Brain microvascular endothelial cell (primary cell): ENCODE results near the gene OOSP2.
"Not testable (repeated sequence)": the region's sequence is repeated elsewhere in the genome, so short reads cannot be mapped to it uniquely, and the experiment has no call there.

Experiments used
- DNase-seq: peaks from one replicate; pipeline ENCODE4 v3.0.0-alpha.2; 2020
- H3K27ac ChIP-seq: fragments of 250-450 bp; sonication (Bioruptor Pico); 2 replicates; pipeline ENCODE4 v1.5.1; 2020; ENCODE audit warnings: mild to moderate bottlenecking, moderate library complexity
- H3K27me3 ChIP-seq: fragments of 250-450 bp; sonication (Bioruptor Pico); replicated peaks from 2 replicates; pipeline ENCODE4 v1.5.1; 2020; ENCODE audit warnings: mild to moderate bottlenecking
- H3K36me3 ChIP-seq: fragments of 250-450 bp; sonication (Bioruptor Pico); replicated peaks from 2 replicates; pipeline ENCODE4 v1.5.1; 2020; ENCODE audit warnings: mild to moderate bottlenecking
- H3K4me3 ChIP-seq: 2 replicates; pipeline ENCODE4 v1.5.1; 2011; ENCODE audit warnings: low read depth, mild to moderate bottlenecking, control low read depth, low read length, moderate library complexity
- CTCF ChIP-seq: IDR thresholded peaks from 2 replicates; pipeline ENCODE4 v1.5.1; 2011; ENCODE audit warnings: low read depth, mild to moderate bottlenecking, moderate library complexity, low read length, control low read depth, inconsistent platforms; ENCODE audit errors: missing control alignments
- in situ Hi-C: cut with HindIII; loops from 2 replicates; pipeline ENCODE4 v1.10.0; 2017; ENCODE audit warnings: low sequenced_read_pairs, low pct_ligation_motif_present

The OOSP2 gene

DNA sequence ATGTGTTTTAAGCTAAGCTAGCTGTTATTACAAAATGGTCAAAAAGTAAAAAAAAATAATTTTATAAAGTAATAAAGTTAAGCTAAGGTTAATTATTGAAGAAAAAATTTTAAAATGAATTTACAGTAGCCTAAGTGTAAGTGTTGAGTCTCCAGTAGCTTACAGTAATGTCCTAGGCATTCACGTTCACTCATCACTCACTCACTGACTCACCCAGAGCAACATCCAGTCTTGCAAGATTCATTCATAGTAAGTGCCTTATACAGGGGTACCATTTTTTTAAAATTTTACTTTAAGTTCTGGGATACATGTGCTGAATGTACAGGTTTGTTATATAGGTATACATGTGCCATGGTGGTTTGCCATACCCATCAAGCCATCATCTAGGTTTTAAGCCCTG, 34.8 kb upstream of the OOSP2 start:
- Histone ChIP-seq H3K27ac (no peak overlapping the region), H3K4me3 (no peak overlapping the region), H3K27me3 (no peaks in the 10 kb centered on the region), H3K36me3 (no peaks in the 10 kb centered on the region)
- DNase-seq: peak; percentile 0
- no peak for TF ChIP-seq CTCF
- in situ Hi-C loops: no loop called here

DNA sequence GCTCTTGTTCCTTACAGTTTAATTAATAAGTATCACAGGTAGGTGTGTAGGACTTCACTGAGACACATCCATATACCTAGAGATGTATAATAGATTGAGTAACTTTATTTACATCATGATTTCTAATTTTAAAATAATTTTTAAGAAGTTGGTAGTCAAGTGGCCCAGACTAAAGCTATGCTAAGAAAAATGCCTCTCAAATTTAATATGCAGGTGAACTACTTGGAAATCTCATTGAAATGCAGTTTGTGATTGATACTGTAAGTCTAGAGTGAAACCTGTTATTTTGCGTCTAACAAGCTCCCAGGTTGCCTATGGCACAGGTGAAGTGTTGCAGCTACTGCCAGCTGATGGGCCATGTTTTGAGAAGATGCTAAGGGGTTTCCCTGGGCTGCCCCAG, 23.3 kb upstream of the OOSP2 start, which contains the start of gene OOSP4B:
Gene OOSP4B, plus strand, starts transcription at position 301 of the 400 bp plus-strand sequence.
- Histone ChIP-seq H3K4me3 (no peak within 1 kb of the TSS), H3K27me3 (no peaks in the 10 kb centered on the region), H3K27ac (no peak within 1 kb of the TSS), H3K36me3 (no peaks in the 10 kb centered on the region)
- TF ChIP-seq CTCF: no peak
- no peak for DNase-seq
- in situ Hi-C loops: no loop called here

GRCh38 chr11:60018058-60018457, 22.2 kb upstream of the OOSP2 start:
- H3K36me3 ChIP-seq: no peaks in the 10 kb centered on the region
- no peak for DNase-seq
- in situ Hi-C loops: no loop called here
- no peak overlapping the region for H3K27ac ChIP-seq
- TF ChIP-seq CTCF: no peak
- no peak overlapping the region for H3K4me3 ChIP-seq
- H3K27me3 ChIP-seq: no peaks in the 10 kb centered on the region

DNA sequence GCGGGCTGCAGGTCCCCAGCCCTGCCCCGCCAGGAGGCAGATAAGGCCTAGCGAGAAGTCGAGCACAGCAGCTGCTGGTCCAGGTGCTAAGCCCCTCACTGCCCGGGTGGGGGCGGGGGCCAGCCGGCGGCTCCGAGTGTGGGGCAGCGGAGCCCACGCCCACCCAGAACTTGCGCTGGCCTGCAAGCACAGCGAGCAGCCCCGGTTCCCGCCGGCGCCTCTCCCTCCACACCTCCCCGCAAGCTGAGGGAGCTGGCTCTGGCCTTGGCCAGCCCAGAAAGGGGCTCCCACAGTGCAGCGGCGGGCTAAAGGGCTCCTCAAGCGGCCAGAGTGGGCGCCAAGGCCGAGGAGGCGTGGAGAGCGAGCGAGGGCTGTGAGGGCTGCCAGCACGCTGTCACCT, 19.8 kb upstream of the OOSP2 start:
- H3K4me3 ChIP-seq, H3K27me3 ChIP-seq, in situ Hi-C loops, DNase-seq, H3K27ac ChIP-seq, H3K36me3 ChIP-seq: not testable (repeated sequence)

DNA sequence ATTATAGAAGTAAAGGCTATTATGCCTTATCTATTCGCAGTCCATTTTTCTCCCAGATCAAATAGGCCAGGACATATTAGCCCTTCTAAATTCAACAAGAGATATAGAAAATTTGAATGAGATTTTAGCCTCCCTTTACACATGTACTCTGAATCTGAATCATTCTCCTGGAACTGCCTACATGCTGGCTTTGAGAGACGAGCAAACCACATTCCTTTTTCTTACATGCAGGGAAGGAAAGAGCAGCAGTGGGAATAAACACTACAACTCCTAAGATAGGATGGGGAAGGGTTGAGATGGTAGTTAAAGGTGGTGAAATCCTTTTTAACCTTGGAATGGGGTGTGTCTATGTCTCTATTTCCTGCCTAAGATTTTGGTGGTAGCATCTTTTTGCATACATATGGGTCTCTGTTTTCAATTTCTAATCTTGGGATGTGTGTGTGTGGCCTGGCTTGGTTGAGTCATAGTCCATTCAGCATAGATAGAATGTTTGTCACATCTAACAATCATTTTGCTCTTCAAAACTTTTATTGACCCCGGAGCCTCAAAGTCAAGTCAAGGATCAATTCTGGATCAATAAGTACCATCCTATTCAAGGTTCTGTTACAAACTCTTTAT, 11.1 kb upstream of the OOSP2 start:
- no peaks in the 10 kb centered on the region for H3K36me3 ChIP-seq
- no peak for DNase-seq
- no peak overlapping the region for H3K27ac ChIP-seq
- in situ Hi-C loops: no loop called here
- H3K27me3 ChIP-seq: no peaks in the 10 kb centered on the region
- no peak for TF ChIP-seq CTCF
- H3K4me3 ChIP-seq: no peak overlapping the region

DNA sequence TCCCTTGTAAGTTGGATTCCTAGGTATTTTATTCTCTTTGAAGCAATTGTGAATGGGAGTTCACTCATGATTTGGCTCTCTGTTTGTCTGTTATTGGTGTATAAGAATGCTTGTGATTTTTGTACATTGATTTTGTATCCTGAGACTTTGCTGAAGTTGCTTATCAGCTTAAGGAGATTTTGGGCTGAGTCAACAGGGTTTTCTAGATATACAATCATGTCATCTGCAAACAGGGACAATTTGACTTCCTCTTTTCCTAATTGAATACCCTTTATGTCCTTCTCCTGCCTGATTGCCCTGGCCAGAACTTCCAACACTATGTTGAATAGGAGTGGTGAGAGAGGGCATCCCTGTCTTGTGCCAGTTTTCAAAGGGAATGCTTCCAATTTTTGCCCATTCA, 10.2 kb downstream of the OOSP2 start:
- in situ Hi-C loops: not testable (repeated sequence)

DNA sequence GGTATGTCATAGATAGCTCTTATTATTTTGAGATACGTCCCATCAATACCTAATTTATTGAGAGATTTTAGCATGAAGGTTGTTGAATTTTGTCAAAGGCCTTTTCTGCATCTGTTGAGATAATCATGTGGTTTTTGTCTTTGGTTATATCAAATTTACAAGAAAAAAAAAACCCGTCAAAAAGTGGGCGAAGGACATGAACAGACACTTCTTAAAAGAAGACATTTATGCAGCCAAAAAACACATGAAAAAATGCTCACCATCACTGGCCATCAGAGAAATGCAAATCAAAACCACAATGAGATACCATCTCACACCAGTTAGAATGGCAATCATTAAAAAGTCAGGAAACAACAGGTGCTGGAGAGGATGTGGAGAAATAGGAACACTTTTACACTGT, 10.6 kb downstream of the OOSP2 start:
- H3K36me3 ChIP-seq, in situ Hi-C loops, DNase-seq, H3K27me3 ChIP-seq, H3K27ac ChIP-seq, H3K4me3 ChIP-seq: not testable (repeated sequence)

More for the DNA sequence above, 10.2 kb downstream of the OOSP2 start:
- H3K36me3 ChIP-seq, H3K27ac ChIP-seq, H3K4me3 ChIP-seq, DNase-seq, H3K27me3 ChIP-seq: not testable (repeated sequence)
